Measurements from ENCODE around the gene SPRR2E.
A peak's percentile ranks its signal among the peaks of the same experiment; 100 is the strongest.
"Not testable (repeated sequence)": the region's sequence is repeated elsewhere in the genome, so short reads cannot be mapped to it uniquely, and the experiment has no call there.

The SPRR2E gene

DNA sequence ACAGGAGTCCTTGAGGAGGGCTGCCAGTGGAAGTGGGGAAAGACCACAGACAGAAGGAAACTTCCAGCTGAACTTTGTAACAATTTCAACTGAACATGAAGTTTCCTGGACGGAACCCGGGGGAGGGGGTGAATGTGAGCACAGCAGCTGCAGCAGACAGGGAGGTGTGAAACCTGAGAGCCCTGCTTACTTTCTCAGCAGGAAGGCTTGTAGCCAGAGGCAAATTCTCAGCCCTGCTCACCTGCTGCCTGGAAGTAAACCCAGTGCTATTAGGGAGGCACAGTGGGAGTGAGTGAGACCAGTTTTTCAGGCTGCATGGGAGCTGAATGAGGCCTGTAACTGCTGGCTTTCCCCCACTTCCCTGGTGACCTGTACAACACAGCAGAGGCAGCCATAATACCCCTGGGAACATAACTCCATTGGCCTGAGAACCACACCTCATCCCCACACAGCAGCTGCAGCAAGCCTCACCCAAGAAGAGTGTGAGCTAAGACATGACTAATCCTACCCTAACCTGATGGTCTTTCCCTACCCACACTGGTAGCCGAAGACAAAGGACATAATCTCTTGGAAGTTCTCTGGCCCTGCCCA is 28.6 kb upstream of the SPRR2E start:
- Histone ChIP-seq H3K9ac (ENCODE audit: insufficient read length, low read depth) (no peak overlapping the region), H3K27me3 (ENCODE audit: insufficient read depth, insufficient read length) (no peaks in the 10 kb centered on the region), H3K9me3 (ENCODE audit: insufficient read depth, low read length) (peaks cover 44% of the 10 kb centered on the region), H3K4me1 (ENCODE audit: insufficient read depth, insufficient read length) (no peaks in the 10 kb centered on the region), H3K36me3 (ENCODE audit: insufficient read depth, insufficient read length, low read length) (no peaks in the 10 kb centered on the region), H3K4me3 (ENCODE audit: insufficient read length, low read depth) (no peak overlapping the region)
- DNase-seq (ENCODE audit: low read depth, low spot score), result peak; percentile 95
- TF ChIP-seq YY1 (IDR thresholded peaks at IDR 0.05; ENCODE audit: insufficient read depth, insufficient read length), result peak; percentile 29
- no peak for TF ChIP-seq SUZ12 (IDR thresholded peaks at IDR 0.05; ENCODE audit: extremely low read depth, insufficient read depth, insufficient read length)

- Histone ChIP-seq H3K4me3 (ENCODE audit: insufficient read length, low read depth) (no peak overlapping the region), H3K27me3 (ENCODE audit: insufficient read depth, insufficient read length) (no peaks in the 10 kb centered on the region), H3K36me3 (ENCODE audit: insufficient read depth, insufficient read length, low read length) (no peaks in the 10 kb centered on the region), H3K9me3 (ENCODE audit: insufficient read depth, low read length) (peaks cover 33% of the 10 kb centered on the region), H3K4me1 (ENCODE audit: insufficient read depth, insufficient read length) (no peaks in the 10 kb centered on the region), H3K9ac (ENCODE audit: insufficient read length, low read depth) (no peak overlapping the region)
- DNase-seq (ENCODE audit: low read depth, low spot score), result no peak
- no peak for TF ChIP-seq ZNF274 (IDR thresholded peaks at IDR 0.05; ENCODE audit: low read depth, low read length)
- TF ChIP-seq YY1 (IDR thresholded peaks at IDR 0.05; ENCODE audit: insufficient read depth, insufficient read length), result no peak
- TF ChIP-seq SUZ12 (IDR thresholded peaks at IDR 0.05; ENCODE audit: extremely low read depth, insufficient read depth, insufficient read length), result no peak
Observed at GRCh38 chr1:153120945-153121344, 26.6 kb upstream of the SPRR2E start.

DNA sequence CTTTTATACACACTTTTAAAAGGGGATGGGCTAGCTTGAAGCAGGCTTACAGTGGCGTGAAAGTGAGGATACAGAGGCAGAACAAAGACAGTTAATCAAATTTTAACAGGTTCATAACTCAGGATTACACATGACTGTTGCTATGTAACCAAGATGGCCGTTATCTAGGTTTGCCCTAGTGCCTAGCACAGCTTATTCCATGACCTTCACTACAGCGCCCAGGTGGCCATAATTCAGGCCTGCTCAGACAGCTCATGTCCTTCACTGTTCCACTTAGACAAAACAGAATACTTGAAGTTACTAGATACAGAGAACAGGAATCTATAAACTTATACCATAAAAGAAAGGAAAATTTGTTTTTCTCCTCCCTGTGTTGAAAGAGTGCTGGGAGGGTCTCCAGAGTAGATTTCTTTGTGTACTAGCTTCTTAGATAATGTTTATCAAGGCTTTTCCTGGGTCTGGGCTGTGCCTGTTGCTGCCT is 25.2 kb upstream of the SPRR2E start:
- peaks cover 19% of the 10 kb centered on the region for H3K9me3 ChIP-seq (ENCODE audit: insufficient read depth, low read length)

DNA sequence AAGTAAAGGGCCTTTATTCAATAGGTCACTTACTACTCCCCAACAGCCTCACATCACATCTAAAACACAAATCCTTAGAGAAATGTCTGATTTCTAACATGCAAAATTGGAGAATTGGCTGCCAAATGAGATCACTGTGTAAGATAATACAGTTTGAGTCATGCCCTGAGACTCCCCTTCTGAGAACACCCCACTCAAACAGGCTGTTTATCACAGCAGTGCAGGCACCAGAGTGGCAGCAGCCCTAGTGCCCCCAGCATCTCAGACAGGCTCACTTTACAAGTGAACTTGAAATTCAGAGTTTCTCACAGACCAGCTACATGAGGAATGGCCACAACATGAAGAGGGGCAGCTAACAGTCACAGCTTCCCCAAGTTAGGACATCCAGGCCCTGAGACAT is 20.9 kb upstream of the SPRR2E start:
- not testable (repeated sequence) for H3K27me3 ChIP-seq (ENCODE audit: insufficient read depth, insufficient read length); H3K4me3 ChIP-seq (ENCODE audit: insufficient read length, low read depth); H3K9me3 ChIP-seq (ENCODE audit: insufficient read depth, low read length); H3K9ac ChIP-seq (ENCODE audit: insufficient read length, low read depth); H3K36me3 ChIP-seq (ENCODE audit: insufficient read depth, insufficient read length, low read length); H3K4me1 ChIP-seq (ENCODE audit: insufficient read depth, insufficient read length); DNase-seq (ENCODE audit: low read depth, low spot score)

More for the DNA sequence above, 25.2 kb upstream of the SPRR2E start:
- Histone ChIP-seq H3K36me3 (ENCODE audit: insufficient read depth, insufficient read length, low read length) (no peaks in the 10 kb centered on the region), H3K9ac (ENCODE audit: insufficient read length, low read depth) (no peak overlapping the region), H3K4me3 (ENCODE audit: insufficient read length, low read depth) (no peak overlapping the region), H3K27me3 (ENCODE audit: insufficient read depth, insufficient read length) (no peaks in the 10 kb centered on the region), H3K4me1 (ENCODE audit: insufficient read depth, insufficient read length) (no peaks in the 10 kb centered on the region)
- DNase-seq (ENCODE audit: low read depth, low spot score), result no peak
- TF ChIP-seq SUZ12 (IDR thresholded peaks at IDR 0.05; ENCODE audit: extremely low read depth, insufficient read depth, insufficient read length) (no peak), ZNF274 (IDR thresholded peaks at IDR 0.05; ENCODE audit: low read depth, low read length) (no peak), YY1 (IDR thresholded peaks at IDR 0.05; ENCODE audit: insufficient read depth, insufficient read length) (no peak)

DNA sequence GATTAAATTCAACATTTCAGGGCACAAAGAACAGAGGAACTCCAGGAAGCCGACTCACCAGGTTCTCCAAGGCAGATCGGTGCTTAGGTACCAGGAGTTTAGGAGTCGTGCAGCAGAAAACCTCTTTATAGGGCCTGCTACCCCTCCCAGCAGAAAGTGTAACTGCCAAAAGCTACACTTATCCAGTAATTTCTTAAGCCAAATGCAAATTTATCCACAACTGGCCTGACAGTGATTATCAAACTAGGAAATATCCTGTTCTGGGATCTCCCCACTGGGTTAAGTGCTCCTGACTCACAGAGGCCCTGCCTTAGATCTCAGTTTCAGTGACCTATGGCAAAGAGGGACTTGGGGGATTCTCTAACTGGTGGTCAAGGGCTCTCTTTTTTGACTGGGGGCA is 19.1 kb upstream of the SPRR2E start, which contains the start of gene SPRR2F:
Gene SPRR2F, minus strand, starts transcription at position 101 of the 400 bp plus-strand sequence. CDS start 783 bp downstream, outside the sequence.
- TF ChIP-seq ZNF274 (IDR thresholded peaks at IDR 0.05; ENCODE audit: low read depth, low read length) (no peak), YY1 (IDR thresholded peaks at IDR 0.05; ENCODE audit: insufficient read depth, insufficient read length) (no peak), SUZ12 (IDR thresholded peaks at IDR 0.05; ENCODE audit: extremely low read depth, insufficient read depth, insufficient read length) (no peak)
- no peaks in the 10 kb centered on the region for H3K4me1 ChIP-seq (ENCODE audit: insufficient read depth, insufficient read length)
- H3K36me3 ChIP-seq (ENCODE audit: insufficient read depth, insufficient read length, low read length), result no peaks in the 10 kb centered on the region
- no peaks in the 10 kb centered on the region for H3K27me3 ChIP-seq (ENCODE audit: insufficient read depth, insufficient read length)
- H3K4me3 ChIP-seq (ENCODE audit: insufficient read length, low read depth), result no peak within 1 kb of the TSS
- H3K9me3 ChIP-seq (ENCODE audit: insufficient read depth, low read length), result no peaks in the 10 kb centered on the region
- DNase-seq (ENCODE audit: low read depth, low spot score), result no peak
- no peak within 1 kb of the TSS for H3K9ac ChIP-seq (ENCODE audit: insufficient read length, low read depth)

- H3K9me3 ChIP-seq (ENCODE audit: insufficient read depth, low read length); H3K36me3 ChIP-seq (ENCODE audit: insufficient read depth, insufficient read length, low read length); H3K9ac ChIP-seq (ENCODE audit: insufficient read length, low read depth); H3K4me3 ChIP-seq (ENCODE audit: insufficient read length, low read depth); H3K4me1 ChIP-seq (ENCODE audit: insufficient read depth, insufficient read length); DNase-seq (ENCODE audit: low read depth, low spot score); H3K27me3 ChIP-seq (ENCODE audit: insufficient read depth, insufficient read length): not testable (repeated sequence)
Observed at GRCh38 chr1:153112454-153112853, 18.1 kb upstream of the SPRR2E start.

DNA sequence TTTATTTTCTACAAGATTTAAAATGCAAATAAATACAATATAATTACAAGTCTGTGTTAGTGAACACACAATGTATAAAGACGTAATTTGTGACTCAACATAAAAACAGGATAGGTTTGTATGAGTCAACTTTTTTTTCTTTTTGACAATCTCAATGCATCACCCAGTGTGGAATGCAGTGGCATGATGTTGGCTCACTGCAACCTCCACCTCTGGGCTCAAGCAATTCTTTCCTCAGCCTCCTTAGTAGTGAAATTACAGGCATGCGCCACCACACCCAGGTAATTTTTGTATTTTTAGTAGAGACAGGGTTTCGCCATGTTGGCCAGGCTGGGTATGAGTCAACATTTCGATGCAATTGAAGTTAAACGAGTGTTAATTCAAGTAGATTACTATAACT is 5.9 kb upstream of the SPRR2E start:
- Histone ChIP-seq H3K27me3 (ENCODE audit: insufficient read depth, insufficient read length) (no peaks in the 10 kb centered on the region), H3K9ac (ENCODE audit: insufficient read length, low read depth) (no peak overlapping the region), H3K9me3 (ENCODE audit: insufficient read depth, low read length) (no peaks in the 10 kb centered on the region), H3K4me1 (ENCODE audit: insufficient read depth, insufficient read length) (no peaks in the 10 kb centered on the region), H3K4me3 (ENCODE audit: insufficient read length, low read depth) (no peak overlapping the region), H3K36me3 (ENCODE audit: insufficient read depth, insufficient read length, low read length) (no peaks in the 10 kb centered on the region)
- no peak for TF ChIP-seq SUZ12 (IDR thresholded peaks at IDR 0.05; ENCODE audit: extremely low read depth, insufficient read depth, insufficient read length)
- no peak for TF ChIP-seq ZNF274 (IDR thresholded peaks at IDR 0.05; ENCODE audit: low read depth, low read length)
- TF ChIP-seq YY1 (IDR thresholded peaks at IDR 0.05; ENCODE audit: insufficient read depth, insufficient read length), result no peak
- DNase-seq (ENCODE audit: low read depth, low spot score), result no peak

All from NT2/D1 (cell line).